ENCODE results near the gene MAPK8. TPM values are rescaled to one million over a fixed set of nuclear protein-coding genes. Genes with fewer than 3 reads are reported as not detected.

Gene MAPK8
- total and polyA plus RNA-seq, 9 of the 15 experiments (the other 6 are each of a cell fraction or from before 2014, with no cell fraction given) = 6.4 to 159 (median 71.0) TPM

DNA sequence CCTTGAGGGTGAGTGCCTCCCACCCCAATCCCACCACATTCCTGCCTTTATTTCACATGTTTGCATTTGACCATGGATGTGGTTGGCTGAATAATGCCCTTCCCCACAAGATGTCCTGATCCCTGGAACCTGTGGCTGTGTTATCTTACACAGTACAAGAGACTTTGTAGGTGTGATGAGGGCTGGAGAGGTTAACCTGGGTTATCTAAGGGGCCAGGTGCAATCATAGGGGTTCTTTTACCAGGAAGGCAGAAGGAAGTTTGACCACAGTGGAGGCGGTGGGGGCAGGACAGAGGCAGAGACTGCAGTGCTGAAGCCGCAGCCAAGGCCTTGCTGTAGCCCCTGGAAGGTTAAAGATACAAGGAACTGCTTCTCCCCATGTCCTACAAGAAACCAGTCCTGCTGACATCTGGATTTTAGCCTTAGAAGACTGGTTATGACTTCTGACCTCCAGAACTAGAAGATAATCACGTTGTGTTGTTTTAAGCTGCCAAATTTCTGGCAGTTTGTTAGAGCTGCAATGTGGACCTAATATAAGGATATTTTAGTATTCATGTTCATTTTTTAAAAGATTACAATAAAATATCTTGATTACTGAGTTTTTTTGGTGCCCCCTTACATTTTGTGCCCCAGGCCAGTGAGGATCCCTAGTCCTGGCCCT, 161.8 kb downstream of the MAPK8 start (continued):
- TF ChIP-seq HMGN3 (IDR thresholded peaks at IDR 0.05; ENCODE audit: borderline replicate concordance, extremely low read depth, insufficient read length, low read depth, low read length) = no peak
- TF ChIP-seq FOXA1 (IDR thresholded peaks at IDR 0.05; ENCODE audit: borderline replicate concordance) = no peak
- TF ChIP-seq ZFPM2 (CRISPR knock-in tag; IDR thresholded peaks at IDR 0.05) = no peak
- TF ChIP-seq NR3C1 (CRISPR knock-in tag; IDR thresholded peaks at IDR 0.05) = no peak
- TF ChIP-seq TCF7L2 (IDR thresholded peaks at IDR 0.05; ENCODE audit: low read depth, low read length) = no peak
- no peak for TF ChIP-seq YBX1 (IDR thresholded peaks at IDR 0.05)
- peak; percentile 76 for TF ChIP-seq MTA1 (IDR thresholded peaks at IDR 0.05; ENCODE audit: borderline replicate concordance)
- TF ChIP-seq ZNF717 (CRISPR knock-in tag; IDR thresholded peaks at IDR 0.05) = no peak
- TF ChIP-seq RNF219 (CRISPR knock-in tag; IDR thresholded peaks at IDR 0.05) = no peak
- TF ChIP-seq THRAP3 (IDR thresholded peaks at IDR 0.05; ENCODE audit: borderline replicate concordance) = no peak
- TF ChIP-seq, protein P1, sequence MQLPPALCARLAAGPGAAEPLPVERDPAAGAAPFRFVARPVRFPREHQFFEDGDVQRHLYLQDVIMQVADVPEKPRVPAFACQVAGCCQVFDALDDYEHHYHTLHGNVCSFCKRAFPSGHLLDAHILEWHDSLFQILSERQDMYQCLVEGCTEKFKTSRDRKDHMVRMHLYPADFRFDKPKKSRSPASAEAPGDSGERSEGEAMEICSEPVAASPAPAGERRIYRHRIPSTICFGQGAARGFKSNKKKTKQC (CRISPR knock-in tag; IDR thresholded peaks at IDR 0.05) = 0 out of 2 replicates have a peak, but pooled peaks have one; percentile 19
- TF ChIP-seq ZNF217 (CRISPR knock-in tag; IDR thresholded peaks at IDR 0.05) = no peak
- no peak for TF ChIP-seq BCL6 (CRISPR knock-in tag; IDR thresholded peaks at IDR 0.05)
- no peak for TF ChIP-seq ELK3 (CRISPR knock-in tag; IDR thresholded peaks at IDR 0.05)
- TF ChIP-seq EWSR1 (IDR thresholded peaks at IDR 0.05; ENCODE audit: borderline replicate concordance, low read depth, partially characterized antibody) = no peak
- no peak for TF ChIP-seq SIX5 (IDR thresholded peaks at IDR 0.05; ENCODE audit: borderline replicate concordance in 1 of 2, insufficient read depth in 1 of 2, low read depth in 1 of 2, low read length in 2 of 2)
- no peak for TF ChIP-seq TGIF2 (CRISPR knock-in tag; IDR thresholded peaks at IDR 0.05)
- no peak for TF ChIP-seq ZNF766 (CRISPR knock-in tag; conservative IDR thresholded peaks at IDR 0.05)
- TF ChIP-seq KAT2B (IDR thresholded peaks at IDR 0.05; ENCODE audit: low read depth, low read length) = no peak
- TF ChIP-seq FOXM1 (IDR thresholded peaks at IDR 0.05; ENCODE audit: low read depth) = peak; percentile 57; the same call in 1 of the 2 replicates
- TF ChIP-seq FOXM1 (CRISPR knock-in tag; IDR thresholded peaks at IDR 0.05; ENCODE audit: low read depth) = no peak
- TF ChIP-seq MECOM (CRISPR knock-in tag; IDR thresholded peaks at IDR 0.05) = peak; percentile 53; the same call in 1 of the 2 replicates
- peak in 1 of 2 experiments; percentile 41; a peak in 1 of 4 replicates for TF ChIP-seq FOXA3 (CRISPR knock-in tag; conservative IDR thresholded peaks at IDR 0.05 in 1 of 2, IDR thresholded peaks at IDR 0.05 in 1 of 2)
- no peak for TF ChIP-seq SLC30A9 (CRISPR knock-in tag; IDR thresholded peaks at IDR 0.05)
- TF ChIP-seq RBBP5 (IDR thresholded peaks at IDR 0.05; ENCODE audit: borderline replicate concordance, insufficient read depth, low read length, poor library complexity, severe bottlenecking) = peak; percentile 58
- TF ChIP-seq BMI1 (IDR thresholded peaks at IDR 0.05; ENCODE audit: low read length) = no peak
- no peak for TF ChIP-seq SMAD2 (IDR thresholded peaks at IDR 0.05; ENCODE audit: low read depth, low read length)

All from K562 (cell line).